ENCODE measurements around the gene MEAK7. TPM values are rescaled to one million over a fixed set of nuclear protein-coding genes. Genes with fewer than 3 reads are reported as not detected.

MEAK7 gene
- total RNA-seq, 1 donor from 2014 or later, result 30.3 TPM

- Mint-ChIP-seq H3K27ac (no peak overlapping the region), H3K4me3 (no peak overlapping the region), H3K9me3 (no peaks in the 10 kb centered on the region), H3K27me3 (no peaks in the 10 kb centered on the region), H3K4me1 (ENCODE audit: unreplicated experiment) (peaks cover 16% of the 10 kb centered on the region), H3K36me3 (peaks cover 18% of the 10 kb centered on the region)
- peak; percentile 59 for DNase-seq (ENCODE audit: extremely low spot score, unreplicated experiment)
- no peak for TF ChIP-seq CTCF (conservative IDR thresholded peaks at IDR 0.05)
Observed at GRCh38 chr16:84482951-84483881, 21.2 kb downstream of the MEAK7 start.

DNA sequence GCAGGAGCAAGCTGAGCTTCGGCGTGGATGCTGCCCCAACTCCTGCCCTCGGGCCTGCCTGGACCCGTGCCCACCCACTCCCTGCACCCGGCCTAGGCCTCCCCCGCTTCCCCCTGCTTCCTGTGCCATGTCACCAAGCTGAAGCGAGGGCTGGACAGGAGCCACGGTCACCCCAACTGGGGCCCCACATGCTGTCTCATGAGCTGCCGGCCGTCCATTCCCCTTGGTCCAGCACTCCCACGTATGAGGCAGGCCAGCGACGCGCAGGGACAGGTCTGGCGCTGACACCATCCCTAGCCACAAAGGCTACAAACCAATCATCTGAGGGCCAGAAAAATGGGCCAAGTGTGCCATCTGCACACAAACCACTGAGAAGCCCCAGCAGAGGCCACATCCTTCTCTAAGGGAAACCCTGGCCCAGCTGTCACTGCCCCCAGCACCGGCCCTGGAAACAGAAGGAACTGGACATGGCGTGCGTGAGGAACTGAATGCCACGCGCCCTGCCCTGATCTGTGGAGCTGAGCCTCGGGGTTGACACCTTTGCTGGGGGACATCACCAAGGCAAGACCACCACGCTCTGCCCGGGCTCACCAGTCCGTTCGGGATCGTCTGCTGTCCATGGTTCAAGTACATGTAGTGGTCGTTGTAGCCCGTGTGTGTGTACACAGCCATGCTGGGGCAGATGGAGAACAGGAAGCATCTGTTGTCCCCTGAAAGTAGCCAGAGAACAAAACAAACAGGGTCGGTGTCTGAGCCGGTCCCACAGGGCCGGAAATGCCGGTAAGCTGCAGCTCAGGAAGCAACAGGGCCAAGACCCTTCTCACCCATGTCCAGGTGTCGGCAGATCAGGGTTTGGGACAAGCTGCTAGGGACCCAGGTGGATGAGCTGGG lies 22.2 kb downstream of the MEAK7 start:
- Mint-ChIP-seq H3K27ac (no peak overlapping the region), H3K9me3 (no peaks in the 10 kb centered on the region), H3K36me3 (peaks cover 19% of the 10 kb centered on the region), H3K27me3 (no peaks in the 10 kb centered on the region), H3K4me1 (ENCODE audit: unreplicated experiment) (peaks cover 18% of the 10 kb centered on the region), H3K4me3 (no peak overlapping the region)
- TF ChIP-seq CTCF (conservative IDR thresholded peaks at IDR 0.05), result no peak
- DNase-seq (ENCODE audit: extremely low spot score, unreplicated experiment), result peak; percentile 67

GRCh38 chr16:84481051-84481735 lies 23.3 kb downstream of the MEAK7 start:
- peaks cover 23% of the 10 kb centered on the region for H3K36me3 Mint-ChIP-seq
- no peaks in the 10 kb centered on the region for H3K9me3 Mint-ChIP-seq
- H3K27ac Mint-ChIP-seq, result no peak overlapping the region
- H3K27me3 Mint-ChIP-seq, result no peaks in the 10 kb centered on the region
- no peak for TF ChIP-seq CTCF (conservative IDR thresholded peaks at IDR 0.05)
- peak; percentile 66 for DNase-seq (ENCODE audit: extremely low spot score, unreplicated experiment)
- H3K4me3 Mint-ChIP-seq, result no peak overlapping the region
- peaks cover 18% of the 10 kb centered on the region for H3K4me1 Mint-ChIP-seq (ENCODE audit: unreplicated experiment)

DNA sequence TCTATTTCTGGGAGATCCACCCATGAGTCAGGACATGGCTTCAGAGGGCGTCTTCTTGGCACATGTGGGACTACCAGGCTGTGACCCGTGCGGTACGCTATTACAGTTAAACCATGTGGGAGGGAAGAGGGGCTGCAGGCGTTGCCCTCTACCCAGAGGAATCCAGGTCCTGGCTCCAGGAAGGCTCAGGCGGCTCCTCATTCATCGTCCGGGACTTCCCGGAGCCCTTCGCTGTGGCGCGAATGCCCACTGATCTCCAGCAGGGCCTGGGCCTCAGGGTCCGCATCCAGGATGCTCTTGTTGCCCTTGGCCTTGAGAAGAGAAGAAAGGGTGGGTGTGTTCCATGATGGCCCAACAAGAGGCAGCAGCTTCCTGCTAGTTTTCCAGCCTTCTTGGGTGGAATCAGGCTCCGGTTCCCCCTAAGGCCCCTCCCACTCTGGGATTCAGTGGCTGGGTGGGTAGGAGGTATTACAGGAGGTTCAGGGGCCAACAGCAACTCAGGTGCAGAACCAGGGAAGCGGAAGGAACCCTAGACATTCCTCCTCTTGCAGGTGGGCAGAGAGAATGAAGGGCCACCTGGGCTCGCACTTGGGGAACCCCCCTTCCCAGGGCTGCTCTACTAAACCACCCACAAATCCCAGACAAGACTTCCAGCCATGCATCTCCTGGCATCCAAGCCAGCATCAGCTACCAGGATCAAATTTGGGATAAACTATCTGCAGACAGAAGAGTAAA lies 24.6 kb downstream of the MEAK7 start:
- H3K4me3 Mint-ChIP-seq, result no peak overlapping the region
- peaks cover 28% of the 10 kb centered on the region for H3K36me3 Mint-ChIP-seq
- H3K4me1 Mint-ChIP-seq (ENCODE audit: unreplicated experiment), result peaks cover 18% of the 10 kb centered on the region
- no peaks in the 10 kb centered on the region for H3K27me3 Mint-ChIP-seq
- no peak for TF ChIP-seq CTCF (conservative IDR thresholded peaks at IDR 0.05)
- no peaks in the 10 kb centered on the region for H3K9me3 Mint-ChIP-seq
- peak; percentile 53 for DNase-seq (ENCODE audit: extremely low spot score, unreplicated experiment)
- H3K27ac Mint-ChIP-seq, result no peak overlapping the region
